Sigmoid colon (tissue), 7 donors: ENCODE results near the gene IKBKE. TPM values are rescaled to one million over a fixed set of nuclear protein-coding genes. Genes with fewer than 3 reads are reported as not detected.
A peak's percentile ranks its signal among the peaks of the same experiment; 100 is the strongest.

Source experiments
- DNase-seq: peaks from one replicate; pipeline ENCODE4 v3.0.0-alpha.2; 2019
- H3K27ac ChIP-seq, 4 donors: fragments of 200-600 bp; sonication (generic); one replicate each; pipeline ENCODE4 v1.5.1; 2016 to 2019; ENCODE audit warnings: mild to moderate bottlenecking in 1 of 4
- H3K27me3 ChIP-seq, 3 donors: fragments of 200-600 bp; sonication (generic); one replicate each; pipeline ENCODE4 v1.5.1; 2019; ENCODE audit warnings: mild to moderate bottlenecking in 1 of 3
- H3K36me3 ChIP-seq, 4 donors: fragments of 200-600 bp; sonication (generic); one replicate each; pipeline ENCODE4 v1.5.1; 2016 to 2019
- H3K4me1 ChIP-seq, 4 donors: fragments of 200-600 bp; sonication (generic); one replicate each; pipeline ENCODE4 v1.5.1; 2017 to 2019
- H3K4me3 ChIP-seq, 4 donors: fragments of 200-600 bp; sonication (generic); one replicate each; pipeline ENCODE4 v1.5.1; 2017 to 2019; ENCODE audit warnings: mild to moderate bottlenecking in 2 of 4, moderate library complexity in 1 of 4
- H3K9me3 ChIP-seq, 4 donors: fragments of 200-600 bp in 3 of 4; sonication (generic) in 3 of 4; one replicate each; pipeline versions ENCODE4 v1.5.1 to v1.6.1; 2013 to 2019
- EP300 ChIP-seq, 4 donors: sonication (generic); formaldehyde crosslinking; IDR thresholded peaks; one replicate each; pipeline ENCODE4 v1.6.1; 2017; ENCODE audit warnings: antibody characterized with exemption in 4 of 4
- POLR2A ChIP-seq, 2 donors: fragments of 450-650 bp; IDR thresholded peaks; one replicate each; pipeline ENCODE4 v1.6.1; 2016; ENCODE audit warnings: antibody characterized with exemption in 2 of 2, mild to moderate bottlenecking in 2 of 2, moderate library complexity in 2 of 2
- POLR2AphosphoS5 ChIP-seq, 4 donors: sonication (generic); formaldehyde crosslinking; IDR thresholded peaks; one replicate each; pipeline ENCODE4 v1.6.1; 2017; ENCODE audit warnings: antibody characterized with exemption in 4 of 4
- WGBS, 2 donors: extraction: QIAGEN DNeasy Blood & Tissue Kit; methylation state at CpG; one replicate each; pipeline ENCODE4 v1.1.7; 2013; 5-methylcytosine and 5-hydroxymethylcytosine counted together
- intact Hi-C: fragments of 100-400 bp; cut with DNase I; formaldehyde crosslinking; loops from one replicate; pipeline ENCODE4 v1.15.1; 2023
- polyA plus RNA-seq, 3 donors: library from polyadenylated mRNA; stranded (reverse); fragments of 200-250 nt; gene quantifications; one replicate each; pipeline ENCODE4 v1.2.3, GENCODE V29; 2013
- total RNA-seq, 4 donors: library from RNA; depleted of rRNA; stranded (reverse); fragments of >200 nt; gene quantifications; one replicate each; pipeline ENCODE4 v1.1.0, GENCODE V29; 2016
- TF ChIP-seq, protein P1 (sequence below), 4 experiments: fragments of 450-650 bp in 3 of 4; fragments of 200-600 bp in 1 of 4; IDR thresholded peaks; one replicate each; pipeline ENCODE4 v1.5.1; 2016 to 2019; ENCODE audit warnings: antibody characterized with exemption in 4 of 4, mild to moderate bottlenecking in 3 of 4, moderate library complexity in 2 of 4
- donor health status: healthy with polysubstance abuse.
- donor health status: Bipolar disorder and iron deficiency.
- donor health status: healthy.

The IKBKE gene
- total RNA-seq (1 to 10 TPM; 1.6 to 3.2 (median 2.7) TPM), polyA plus RNA-seq (10 to 100 TPM in 1 of 3 donors, 1 to 10 TPM in 2; 7.2 to 23.2 (median 9.9) TPM)

- WGBS, 2 donors, result 10 to 17% methylated on average over 10 of the region's 10 CpGs
- intact Hi-C loops, result no loop called here
These were observed at the start of gene IKBKE for GRCh38 chr1:206469933-206470691. IKBKE (plus strand) TSS chr1:206470476; CDS start chr1:206473228, 2,752 bp downstream.

DNA sequence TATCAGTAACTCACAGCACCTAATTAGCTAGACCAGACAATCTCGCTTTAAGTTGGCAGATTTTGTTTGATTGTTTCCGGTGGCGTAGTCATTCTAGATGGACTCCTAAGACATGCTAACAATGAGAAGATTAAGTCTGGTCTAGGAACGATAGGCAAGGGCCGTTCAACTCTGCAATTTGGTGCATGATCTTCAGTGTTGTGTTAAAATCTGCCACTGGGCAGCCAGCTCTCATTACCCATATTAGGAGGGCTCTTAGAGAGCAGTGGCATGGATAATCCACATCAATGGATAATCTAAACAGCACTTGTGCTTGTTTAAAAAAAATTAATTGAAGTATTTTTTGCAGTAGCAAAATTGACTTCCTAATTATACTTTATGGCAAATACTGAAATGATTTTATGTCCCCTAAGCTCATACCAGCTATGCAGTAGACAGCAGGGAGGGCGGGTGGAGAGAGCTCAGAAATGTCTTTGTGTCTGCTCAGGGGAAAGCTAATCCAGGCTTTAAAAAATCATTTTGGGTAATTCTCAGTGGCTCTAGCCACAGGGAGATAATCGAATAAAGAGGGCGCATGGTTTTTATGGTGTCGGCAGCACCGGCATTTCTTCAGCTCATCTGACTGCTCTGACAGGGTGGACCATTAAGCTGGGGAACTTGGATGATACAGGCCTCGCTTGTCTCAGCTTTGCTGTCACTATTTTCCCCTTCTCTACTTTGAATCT is 48.5 kb upstream of the IKBKE start:
- no peak for TF ChIP-seq EP300 (IDR thresholded peaks at IDR 0.05)
- TF ChIP-seq POLR2A (IDR thresholded peaks at IDR 0.05), result no peak
- TF ChIP-seq POLR2AphosphoS5 (IDR thresholded peaks at IDR 0.05), result no peak
- TF ChIP-seq, protein P1, sequence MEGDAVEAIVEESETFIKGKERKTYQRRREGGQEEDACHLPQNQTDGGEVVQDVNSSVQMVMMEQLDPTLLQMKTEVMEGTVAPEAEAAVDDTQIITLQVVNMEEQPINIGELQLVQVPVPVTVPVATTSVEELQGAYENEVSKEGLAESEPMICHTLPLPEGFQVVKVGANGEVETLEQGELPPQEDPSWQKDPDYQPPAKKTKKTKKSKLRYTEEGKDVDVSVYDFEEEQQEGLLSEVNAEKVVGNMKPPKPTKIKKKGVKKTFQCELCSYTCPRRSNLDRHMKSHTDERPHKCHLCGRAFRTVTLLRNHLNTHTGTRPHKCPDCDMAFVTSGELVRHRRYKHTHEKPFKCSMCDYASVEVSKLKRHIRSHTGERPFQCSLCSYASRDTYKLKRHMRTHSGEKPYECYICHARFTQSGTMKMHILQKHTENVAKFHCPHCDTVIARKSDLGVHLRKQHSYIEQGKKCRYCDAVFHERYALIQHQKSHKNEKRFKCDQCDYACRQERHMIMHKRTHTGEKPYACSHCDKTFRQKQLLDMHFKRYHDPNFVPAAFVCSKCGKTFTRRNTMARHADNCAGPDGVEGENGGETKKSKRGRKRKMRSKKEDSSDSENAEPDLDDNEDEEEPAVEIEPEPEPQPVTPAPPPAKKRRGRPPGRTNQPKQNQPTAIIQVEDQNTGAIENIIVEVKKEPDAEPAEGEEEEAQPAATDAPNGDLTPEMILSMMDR (IDR thresholded peaks at IDR 0.05), result no peak
- Histone ChIP-seq H3K36me3 (peaks cover 0 to 29% (median 2%) of the 10 kb centered on the region in 4 donors), H3K27me3 (no peaks in the 10 kb centered on the region), H3K27ac (no peak overlapping the region), H3K4me3 (no peak overlapping the region), H3K9me3 (no peaks in the 10 kb centered on the region), H3K4me1 (peaks cover 0 to 15% (median 2%) of the 10 kb centered on the region in 4 donors)
- intact Hi-C loops, result no loop called here
- WGBS, 2 donors, result 90 to 92% methylated on average over 11 of the region's 11 CpGs
- DNase-seq, result no peak

More at GRCh38 chr1:206469933-206470691, at the start of gene IKBKE:
- H3K27ac ChIP-seq, result peak within 1 kb of the TSS; percentile 37 to 55 (median 39)
- peak within 1 kb of the TSS; percentile 34 to 60 (median 54) for H3K4me3 ChIP-seq
- H3K9me3 ChIP-seq, result no peaks in the 10 kb centered on the region
- H3K36me3 ChIP-seq, result no peaks in the 10 kb centered on the region
- H3K4me1 ChIP-seq, result peaks cover 0 to 20% (median 19%) of the 10 kb centered on the region in 4 donors
- DNase-seq, result peak; percentile 82
- TF ChIP-seq POLR2A (IDR thresholded peaks at IDR 0.05) (no peak), EP300 (IDR thresholded peaks at IDR 0.05) (no peak), POLR2AphosphoS5 (IDR thresholded peaks at IDR 0.05) (peak in 1 of 4 donors; percentile 34)
- TF ChIP-seq, protein P1 (IDR thresholded peaks at IDR 0.05), result peak; percentile 8 to 36 (median 18)
- H3K27me3 ChIP-seq, result peaks cover 0 to 20% (median 0%) of the 10 kb centered on the region in 3 donors

GRCh38 chr1:206422525-206422924 is 47.8 kb upstream of the IKBKE start:
- Histone ChIP-seq H3K4me1 (peaks cover 0 to 13% (median 0%) of the 10 kb centered on the region in 4 donors), H3K27ac (no peak overlapping the region), H3K36me3 (peaks cover 0 to 29% (median 1%) of the 10 kb centered on the region in 4 donors), H3K27me3 (no peaks in the 10 kb centered on the region), H3K9me3 (no peaks in the 10 kb centered on the region), H3K4me3 (no peak overlapping the region)
- DNase-seq, result no peak
- TF ChIP-seq EP300 (IDR thresholded peaks at IDR 0.05) (no peak), POLR2AphosphoS5 (IDR thresholded peaks at IDR 0.05) (no peak), POLR2A (IDR thresholded peaks at IDR 0.05) (no peak)
- TF ChIP-seq, protein P1 (IDR thresholded peaks at IDR 0.05), result no peak
- WGBS, 2 donors, result 89 to 96% methylated on average over 1 of the region's 1 CpG
- intact Hi-C loops, result no loop called here

GRCh38 chr1:206427291-206427690 is 43.0 kb upstream of the IKBKE start:
- H3K27ac ChIP-seq, result no peak overlapping the region
- H3K9me3 ChIP-seq, result no peaks in the 10 kb centered on the region
- intact Hi-C loops, result no loop called here
- DNase-seq, result no peak
- peaks cover 0 to 17% (median 0%) of the 10 kb centered on the region in 4 donors for H3K36me3 ChIP-seq
- no peak for TF ChIP-seq POLR2AphosphoS5 (IDR thresholded peaks at IDR 0.05)
- TF ChIP-seq, protein P1 (IDR thresholded peaks at IDR 0.05), result no peak
- TF ChIP-seq EP300 (IDR thresholded peaks at IDR 0.05), result no peak
- peaks cover 0 to 20% (median 15%) of the 10 kb centered on the region in 4 donors for H3K4me1 ChIP-seq
- 95 to 96% methylated on average over 6 of the region's 6 CpGs for WGBS, 2 donors
- no peak overlapping the region for H3K4me3 ChIP-seq
- H3K27me3 ChIP-seq, result no peaks in the 10 kb centered on the region
